GM21526 (cell line): Measurements from ENCODE around the gene POLR3F.
A peak's percentile ranks its signal among the peaks of the same experiment; 100 is the strongest.
"Not testable (repeated sequence)": the region's sequence is repeated elsewhere in the genome, so short reads cannot be mapped to it uniquely, and the experiment has no call there.

Experiments
- ATAC-seq: cut with Tn5 transposase; IDR thresholded peaks from one replicate; pipeline ENCODE4 v1.9.1; 2021; ENCODE audit warnings: moderate library complexity; ENCODE audit not compliant: unreplicated experiment, low FRiP score

Gene POLR3F

GRCh38 chr20:18466894-18467730 is at the start of gene POLR3F, which contains the start of gene DZANK1:
Gene POLR3F, plus strand, starts transcription at chr20:18467390. Its CDS starts 117 bp downstream, at chr20:18467507.
Gene DZANK1, minus strand, starts transcription at chr20:18467030. Its CDS starts 1,672 bp downstream, at chr20:18465358.
- ATAC-seq, result peak; percentile 98

DNA sequence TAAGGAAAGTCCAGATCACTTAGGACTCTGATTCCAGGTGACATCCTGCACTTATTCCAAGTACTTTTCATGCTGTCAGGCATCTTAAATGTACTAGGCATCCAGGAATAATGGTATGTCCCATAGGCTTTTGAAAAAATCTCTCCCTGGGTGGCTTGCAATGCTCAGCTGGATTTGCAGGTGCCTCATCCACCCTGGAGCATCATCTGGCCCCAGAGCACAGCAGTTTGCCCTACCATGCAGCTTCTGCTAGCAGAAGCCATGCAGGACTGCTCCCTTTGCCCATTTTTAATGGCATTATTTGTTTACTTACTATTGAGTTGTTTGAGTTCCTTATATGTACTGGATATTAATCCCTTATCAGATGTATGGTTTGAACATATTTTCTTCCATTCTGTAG is 45.6 kb upstream of the POLR3F start:
- no peak for ATAC-seq

- ATAC-seq, result no peak
Measured at GRCh38 chr20:18427214-18427613, 40.0 kb upstream of the POLR3F start.

GRCh38 chr20:18428490-18429173 is 38.6 kb upstream of the POLR3F start:
- ATAC-seq, result no peak

GRCh38 chr20:18430172-18430826 is 36.9 kb upstream of the POLR3F start:
- ATAC-seq, result no peak

DNA sequence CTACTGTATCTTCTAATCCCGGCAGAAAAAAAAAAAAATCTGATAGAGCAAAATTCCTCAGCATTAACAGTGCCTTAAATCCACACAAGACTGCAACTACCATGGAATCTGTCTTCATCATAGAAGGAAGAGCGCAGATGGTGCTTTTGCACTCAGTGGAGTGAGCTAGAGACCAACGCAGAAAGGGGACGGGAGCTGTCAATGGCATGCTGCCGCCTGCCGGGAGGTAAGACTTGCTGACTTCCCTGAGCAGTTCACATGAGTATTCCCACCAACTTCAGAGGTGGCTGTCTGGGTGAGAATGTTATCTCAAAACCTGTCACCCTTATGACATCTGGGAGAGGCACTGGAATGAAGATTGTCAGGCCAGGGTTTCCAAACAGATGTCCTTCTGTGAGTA is 36.0 kb upstream of the POLR3F start:
- no peak for ATAC-seq

GRCh38 chr20:18436847-18437246 is 30.3 kb upstream of the POLR3F start:
- ATAC-seq, result no peak

GRCh38 chr20:18440403-18440802 is 26.8 kb upstream of the POLR3F start:
- no peak for ATAC-seq

- ATAC-seq, result no peak
Measured at GRCh38 chr20:18443886-18444285, 23.3 kb upstream of the POLR3F start.

DNA sequence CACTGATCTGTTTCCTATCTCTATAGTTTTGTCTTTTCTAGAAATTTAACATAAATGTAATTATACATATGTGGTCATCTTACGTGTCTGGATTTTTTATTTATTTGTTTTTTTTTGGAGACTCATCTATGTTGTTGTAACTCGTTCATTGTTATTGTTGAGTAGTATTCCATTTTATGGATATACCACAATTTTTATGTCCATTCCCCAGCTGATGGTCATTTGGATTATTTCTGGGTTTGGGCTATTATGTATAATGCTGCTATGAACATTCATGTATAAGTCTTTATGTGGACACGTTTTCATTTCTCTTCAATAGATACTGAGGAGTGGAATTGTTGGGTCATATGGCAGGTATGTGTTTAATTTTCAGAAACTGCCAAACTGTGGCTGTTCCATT is 10.6 kb upstream of the POLR3F start:
- no peak for ATAC-seq

GRCh38 chr20:18465536-18466200 is 1.5 kb upstream of the POLR3F start:
- no peak for ATAC-seq

GRCh38 chr20:18466574-18466893 is 656 bp upstream of the POLR3F start:
- peak; percentile 18 for ATAC-seq

- no peak for ATAC-seq
Measured at GRCh38 chr20:18477218-18477617, 10.0 kb downstream of the POLR3F start.

GRCh38 chr20:18477821-18478220 is 10.6 kb downstream of the POLR3F start:
- no peak for ATAC-seq

DNA sequence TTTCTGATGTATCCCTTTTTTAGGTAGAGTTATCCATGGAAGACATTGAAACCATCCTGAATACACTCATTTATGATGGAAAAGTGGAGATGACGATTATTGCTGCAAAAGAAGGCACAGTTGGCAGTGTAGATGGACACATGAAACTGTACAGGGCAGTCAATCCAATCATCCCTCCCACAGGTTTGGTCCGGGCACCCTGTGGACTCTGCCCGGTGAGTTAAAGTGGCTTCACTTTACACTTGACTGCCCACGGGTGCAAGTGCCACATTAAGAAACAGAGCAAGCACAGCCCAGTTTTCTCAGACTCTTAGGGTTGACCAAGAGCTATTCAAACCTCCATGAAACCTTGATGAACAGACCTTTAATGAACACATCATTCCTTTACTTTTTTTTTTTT is 14.4 kb downstream of the POLR3F start:
- no peak for ATAC-seq

GRCh38 chr20:18488301-18488700 is 21.1 kb downstream of the POLR3F start:
- no peak for ATAC-seq

- ATAC-seq, result no peak
Measured at GRCh38 chr20:18496042-18496441, 28.9 kb downstream of the POLR3F start.

DNA sequence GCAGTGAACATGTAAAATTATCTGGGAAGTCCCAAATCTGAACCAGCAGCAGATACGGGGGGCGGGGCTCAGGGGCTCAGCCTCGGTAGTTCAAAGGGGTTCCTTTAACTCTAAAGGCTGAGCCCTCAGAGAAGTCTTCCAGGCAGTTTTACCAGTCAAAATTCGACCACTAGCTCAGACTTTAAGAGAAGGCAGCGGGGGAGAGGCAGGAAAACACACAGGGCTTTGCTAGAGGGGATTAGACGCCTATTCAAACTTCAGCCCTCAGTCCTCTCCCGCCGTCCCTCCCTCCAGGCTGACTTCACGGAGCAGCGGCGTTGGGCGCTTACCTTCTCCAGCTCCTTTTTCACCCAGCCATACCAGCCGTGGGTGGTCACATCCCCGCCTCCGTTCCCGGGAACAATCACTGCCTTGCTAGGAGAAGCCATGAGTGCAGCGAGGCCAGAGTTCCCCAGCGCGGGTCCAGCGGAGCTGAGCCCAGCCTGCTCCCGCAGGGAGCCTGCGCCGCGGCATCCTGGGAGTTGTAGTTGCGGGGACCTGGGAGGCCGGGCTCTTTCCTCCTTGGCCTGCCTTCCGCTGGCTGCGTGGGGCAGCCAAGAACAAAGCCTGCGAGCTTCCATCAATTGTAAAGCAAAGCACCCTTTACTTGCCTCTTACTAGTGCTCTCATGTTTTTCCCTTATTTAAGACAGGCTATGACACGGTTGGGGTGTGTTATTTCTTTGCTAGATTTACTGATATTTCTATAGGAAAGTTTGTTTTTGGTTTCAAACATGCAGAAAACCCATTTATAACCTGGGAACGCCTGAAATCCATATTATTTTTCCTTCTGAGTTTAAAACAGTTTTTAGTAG is 29.8 kb downstream of the POLR3F start, which contains the start of gene RBBP9:
TSS of gene RBBP9 (minus strand) at position 486 of the 853 bp plus-strand sequence. CDS start at position 428, 58 bp downstream.
- peak; percentile 96 for ATAC-seq

DNA sequence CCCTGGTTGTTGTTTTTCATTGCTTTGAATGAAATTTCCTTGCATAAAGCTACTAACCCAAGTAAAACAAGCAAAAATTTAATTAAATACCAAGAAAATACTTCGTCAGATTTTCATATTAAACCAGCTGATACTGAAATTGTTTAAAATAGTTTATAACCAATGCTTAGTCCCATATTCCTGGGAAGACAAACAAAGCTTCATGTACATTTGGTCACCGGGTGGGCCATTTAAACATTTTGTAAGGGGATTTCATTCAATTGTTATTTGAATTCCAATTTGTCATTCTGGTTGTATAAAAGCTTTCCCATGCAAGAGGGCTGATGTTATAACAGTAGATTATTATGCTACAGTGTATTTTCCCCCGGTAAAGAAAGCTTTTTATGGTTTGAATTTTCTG is 30.4 kb downstream of the POLR3F start:
- ATAC-seq, result no peak

GRCh38 chr20:18501672-18502071 is 34.5 kb downstream of the POLR3F start:
- ATAC-seq, result not testable (repeated sequence)
